MCF 10A (cell line): Measurements from ENCODE around the gene RNF213. TPM values are rescaled to one million over a fixed set of nuclear protein-coding genes. Genes with fewer than 3 reads are reported as not detected.
"Not testable (repeated sequence)": the region's sequence is repeated elsewhere in the genome, so short reads cannot be mapped to it uniquely, and the experiment has no call there.

Source experiments
- BruUV-seq: library from RNA; stranded (reverse); fragments of 400-500 nt; replicated peaks from 2 replicates; lab custom pipeline; 2021; lab: Mats Ljungman, UMichigan
- CTCF ChIA-PET: fragments of 300-600 bp; sonication (Branson Sonifier 250); formaldehyde crosslinking; extraction: SDS; loops from one replicate; lab custom pipeline; 2021; ENCODE audit warnings: antibody characterized with exemption, inconsistent platforms; lab: Yijun Ruan, JAX
- POLR2A ChIA-PET: fragments of 300-600, 350-650 bp; sonication (Branson Sonifier 250); formaldehyde crosslinking; extraction: SDS; loops from one replicate; lab custom pipeline; 2020; ENCODE audit warnings: antibody characterized with exemption, inconsistent platforms; lab: Yijun Ruan, JAX
- DNase-seq: peaks from one replicate; pipeline ENCODE4 v3.0.0-alpha.2; 2018; ENCODE audit not compliant: unreplicated experiment
- H3K27ac Mint-ChIP-seq: one replicate; pipeline ENCODE4 v1.8.0; 2022; ENCODE audit warnings: mild to moderate bottlenecking, low read depth, mixed read lengths; ENCODE audit not compliant: unreplicated experiment
- H3K27me3 Mint-ChIP-seq: one replicate; pipeline ENCODE4 v1.8.0; 2022; ENCODE audit warnings: mixed read lengths; ENCODE audit not compliant: insufficient read depth, unreplicated experiment
- H3K36me3 Mint-ChIP-seq: one replicate; pipeline ENCODE4 v1.8.0; 2022; ENCODE audit warnings: mild to moderate bottlenecking, moderate library complexity, mixed read lengths; ENCODE audit not compliant: insufficient read depth, unreplicated experiment
- H3K4me1 Mint-ChIP-seq: one replicate; pipeline ENCODE4 v1.8.0; 2022; ENCODE audit warnings: mixed read lengths; ENCODE audit not compliant: insufficient read depth, unreplicated experiment
- H3K4me3 Mint-ChIP-seq: one replicate; pipeline ENCODE4 v1.8.0; 2022; ENCODE audit warnings: mild to moderate bottlenecking, moderate library complexity, mixed read lengths; ENCODE audit not compliant: unreplicated experiment
- H3K9me3 Mint-ChIP-seq: one replicate; pipeline ENCODE4 v1.8.0; 2022; ENCODE audit warnings: mixed read lengths; ENCODE audit not compliant: unreplicated experiment
- intact Hi-C: fragments of 100-400 bp; cut with micrococcal nuclease; formaldehyde crosslinking; loops from 2 replicates; pipeline ENCODE4 v1.14.1; 2022
- total RNA-seq: library from RNA; stranded (reverse); gene quantifications from 2 replicates; pipeline ENCODE4 v1.2.3, GENCODE V29; 2022
- TF ChIP-seq, protein P1 (sequence below): fragments of 200-600 bp; IDR thresholded peaks from one replicate; pipeline ENCODE4 v1.8.0; 2022; ENCODE audit warnings: antibody characterized with exemption, mild to moderate bottlenecking; ENCODE audit not compliant: unreplicated experiment

The RNF213 gene
- total RNA-seq, 1 experiment from 2014 or later = 50.5 TPM

GRCh38 chr17:80330276-80330675 is 69.6 kb downstream of the RNF213 start:
- no peak overlapping the region for H3K27ac Mint-ChIP-seq
- H3K4me1 Mint-ChIP-seq = no peaks in the 10 kb centered on the region
- no peaks in the 10 kb centered on the region for H3K27me3 Mint-ChIP-seq
- H3K36me3 Mint-ChIP-seq = peaks cover 95% of the 10 kb centered on the region
- no peak overlapping the region for H3K4me3 Mint-ChIP-seq
- DNase-seq = no peak
- CTCF ChIA-PET = no interaction called here
- POLR2A ChIA-PET = no interaction called here
- TF ChIP-seq, protein P1, sequence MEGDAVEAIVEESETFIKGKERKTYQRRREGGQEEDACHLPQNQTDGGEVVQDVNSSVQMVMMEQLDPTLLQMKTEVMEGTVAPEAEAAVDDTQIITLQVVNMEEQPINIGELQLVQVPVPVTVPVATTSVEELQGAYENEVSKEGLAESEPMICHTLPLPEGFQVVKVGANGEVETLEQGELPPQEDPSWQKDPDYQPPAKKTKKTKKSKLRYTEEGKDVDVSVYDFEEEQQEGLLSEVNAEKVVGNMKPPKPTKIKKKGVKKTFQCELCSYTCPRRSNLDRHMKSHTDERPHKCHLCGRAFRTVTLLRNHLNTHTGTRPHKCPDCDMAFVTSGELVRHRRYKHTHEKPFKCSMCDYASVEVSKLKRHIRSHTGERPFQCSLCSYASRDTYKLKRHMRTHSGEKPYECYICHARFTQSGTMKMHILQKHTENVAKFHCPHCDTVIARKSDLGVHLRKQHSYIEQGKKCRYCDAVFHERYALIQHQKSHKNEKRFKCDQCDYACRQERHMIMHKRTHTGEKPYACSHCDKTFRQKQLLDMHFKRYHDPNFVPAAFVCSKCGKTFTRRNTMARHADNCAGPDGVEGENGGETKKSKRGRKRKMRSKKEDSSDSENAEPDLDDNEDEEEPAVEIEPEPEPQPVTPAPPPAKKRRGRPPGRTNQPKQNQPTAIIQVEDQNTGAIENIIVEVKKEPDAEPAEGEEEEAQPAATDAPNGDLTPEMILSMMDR = no peak
- no TSS peak for BruUV-seq
- no peaks in the 10 kb centered on the region for H3K9me3 Mint-ChIP-seq
- intact Hi-C loops = no loop called here

DNA sequence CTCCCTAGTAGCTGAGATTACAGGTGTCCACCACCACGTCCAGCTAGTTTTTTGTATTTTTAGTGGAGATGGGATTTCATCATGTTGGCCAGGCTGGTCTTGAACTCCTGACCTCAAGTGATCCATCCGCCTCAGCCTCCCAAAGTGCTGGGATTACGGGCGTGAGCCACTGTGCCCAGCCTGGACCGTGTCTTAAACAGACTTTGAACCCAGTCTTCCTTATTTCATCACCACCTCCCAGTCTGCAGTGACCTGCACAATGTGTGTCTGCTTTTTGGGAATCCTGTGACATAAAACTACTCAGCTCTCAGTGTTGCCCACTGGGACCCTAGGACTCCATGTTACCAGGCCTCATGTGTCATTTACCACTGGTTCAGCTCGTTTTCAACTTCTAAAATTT is 70.3 kb downstream of the RNF213 start:
- H3K9me3 Mint-ChIP-seq, intact Hi-C loops, DNase-seq, H3K27ac Mint-ChIP-seq, H3K27me3 Mint-ChIP-seq, POLR2A ChIA-PET, BruUV-seq, H3K4me1 Mint-ChIP-seq, CTCF ChIA-PET, H3K4me3 Mint-ChIP-seq: not testable (repeated sequence)
- peaks cover 95% of the 10 kb centered on the region for H3K36me3 Mint-ChIP-seq

DNA sequence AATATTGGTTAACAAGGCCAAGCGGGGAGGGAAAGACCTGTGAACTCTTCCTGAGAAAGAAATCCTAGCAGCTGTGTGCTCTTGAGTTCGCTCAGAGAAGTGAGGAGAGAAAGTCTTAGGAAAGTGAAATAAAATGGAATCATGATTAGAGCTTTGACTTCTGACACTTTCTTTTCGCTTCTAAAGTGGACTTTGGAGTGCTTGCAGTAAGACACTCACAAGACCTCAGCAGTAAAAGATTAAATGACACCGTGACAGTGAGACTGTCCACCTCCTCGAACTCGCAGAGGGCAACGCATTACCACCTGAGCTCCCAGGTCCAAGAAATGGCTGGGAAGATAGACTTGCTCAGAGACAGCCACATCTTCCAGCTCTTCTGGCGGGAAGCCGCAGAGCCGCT is 71.2 kb downstream of the RNF213 start:
- no TSS peak for BruUV-seq
- Mint-ChIP-seq H3K27ac (no peak overlapping the region), H3K9me3 (no peaks in the 10 kb centered on the region), H3K36me3 (peaks cover 99% of the 10 kb centered on the region), H3K4me1 (no peaks in the 10 kb centered on the region), H3K27me3 (no peaks in the 10 kb centered on the region), H3K4me3 (no peak overlapping the region)
- ChIA-PET POLR2A (no interaction called here), CTCF (interaction anchor here (0.8 kb wide), 1 partner anchor 9 kb away, joined by 3 read pairs; no protein-coding TSS in a partner anchor)
- DNase-seq = no peak
- TF ChIP-seq, protein P1 = no peak
- intact Hi-C loops = no loop called here

- CTCF ChIA-PET = no interaction called here
- peaks cover 97% of the 10 kb centered on the region for H3K36me3 Mint-ChIP-seq
- BruUV-seq = no TSS peak
Observed at GRCh38 chr17:80337195-80337895, 76.7 kb downstream of the RNF213 start.

More at GRCh38 chr17:80337195-80337895, 76.7 kb downstream of the RNF213 start:
- TF ChIP-seq, protein P1 = no peak
- POLR2A ChIA-PET = no interaction called here
- Mint-ChIP-seq H3K9me3 (no peaks in the 10 kb centered on the region), H3K27ac (no peak overlapping the region), H3K27me3 (no peaks in the 10 kb centered on the region), H3K4me1 (no peaks in the 10 kb centered on the region), H3K4me3 (no peak overlapping the region)
- no peak for DNase-seq
- intact Hi-C loops = no loop called here
